Hepatocyte (in vitro differentiated cells): ENCODE results near the gene CCDC12. TPM values are rescaled to one million over a fixed set of nuclear protein-coding genes. Genes with fewer than 3 reads are reported as not detected.

Source experiments
- DNase-seq: peaks from one replicate; pipeline ENCODE4 v3.0.0-alpha.2; 2016; ENCODE audit warnings: low spot score
- H2AFZ ChIP-seq: fragments of 200-600 bp; sonication (generic); 2 replicates; pipeline ENCODE4 v1.6.0; 2016; ENCODE audit warnings: antibody characterized with exemption, mild to moderate bottlenecking
- H3K27ac ChIP-seq: fragments of 200-600 bp; sonication (generic); 2 replicates; pipeline ENCODE4 v1.5.1; 2016; ENCODE audit warnings: mild to moderate bottlenecking
- H3K27me3 ChIP-seq: fragments of 200-600 bp; sonication (generic); 2 replicates; pipeline ENCODE4 v1.6.1; 2016
- H3K36me3 ChIP-seq: fragments of 200-600 bp; sonication (generic); replicated peaks from 2 replicates; pipeline ENCODE4 v1.5.1; 2016; ENCODE audit warnings: low read depth; ENCODE audit not compliant: insufficient read depth
- H3K4me1 ChIP-seq: fragments of 200-600 bp; sonication (generic); 2 replicates; pipeline ENCODE4 v1.5.1; 2016; ENCODE audit warnings: mild to moderate bottlenecking, moderate library complexity; ENCODE audit not compliant: insufficient read depth
- H3K4me2 ChIP-seq: fragments of 200-600 bp; sonication (generic); 2 replicates; pipeline ENCODE4 v1.6.0; 2016
- H3K4me3 ChIP-seq: fragments of 200-600 bp; sonication (generic); 2 replicates; pipeline ENCODE4 v1.5.1; 2016; ENCODE audit warnings: mild to moderate bottlenecking
- H3K79me2 ChIP-seq: fragments of 200-600 bp; sonication (generic); 2 replicates; pipeline ENCODE4 v1.6.0; 2017; ENCODE audit warnings: mild to moderate bottlenecking
- H3K9me2 ChIP-seq: fragments of 200-600 bp; sonication (generic); replicated peaks from 2 replicates; pipeline ENCODE4 v1.6.0; 2017; ENCODE audit warnings: mild to moderate bottlenecking; ENCODE audit not compliant: insufficient read depth
- H3K9me3 ChIP-seq: fragments of 200-600 bp; sonication (generic); 2 replicates; pipeline ENCODE4 v1.5.1; 2016; ENCODE audit warnings: low read depth, mild to moderate bottlenecking
- H4K20me1 ChIP-seq: fragments of 200-600 bp; sonication (generic); 2 replicates; pipeline ENCODE4 v1.6.0; 2016; ENCODE audit warnings: mild to moderate bottlenecking; ENCODE audit not compliant: insufficient read depth, poor library complexity, severe bottlenecking
- CTCF ChIP-seq: fragments of 200-600 bp; sonication (generic); IDR thresholded peaks from 2 replicates; pipeline ENCODE4 v1.5.1; 2016; ENCODE audit warnings: antibody characterized with exemption, mild to moderate bottlenecking; ENCODE audit not compliant: poor library complexity
- EZH2 ChIP-seq: fragments of 200-600 bp; sonication (generic); IDR thresholded peaks from 2 replicates; pipeline ENCODE4 v1.6.1; 2016; ENCODE audit warnings: antibody characterized with exemption, mild to moderate bottlenecking, borderline replicate concordance
- EZH2phosphoT487 ChIP-seq: fragments of 200-600 bp; sonication (generic); IDR thresholded peaks from one replicate; pipeline ENCODE4 v1.6.1; 2018; ENCODE audit warnings: antibody characterized with exemption, mild to moderate bottlenecking, low read depth, moderate library complexity; ENCODE audit not compliant: unreplicated experiment, severe bottlenecking
- WGBS: methylation state at CpG from one replicate; pipeline ENCODE4 v1.1.6; 2016; ENCODE audit warnings: low lambda C conversion rate; ENCODE audit errors: missing lambda C conversion rate; 5-methylcytosine and 5-hydroxymethylcytosine counted together
- polyA plus RNA-seq: library from polyadenylated mRNA; unstranded; fragments of >200 nt; fragmentation: Nextera tagmentation; extraction: Ambion mirVana; gene quantifications from 2 replicates; pipeline ENCODE4 v1.2.1, GENCODE V29; 2016
- total RNA-seq: library from RNA; depleted of rRNA; stranded (reverse); fragments of >200 nt; gene quantifications from 2 replicates; pipeline ENCODE4 v1.2.3, GENCODE V29; 2014

The CCDC12 gene
- total and polyA plus RNA-seq, 2 experiments from 2014 or later: 41.1 to 78.4 TPM

GRCh38 chr3:46995901-46996562 is 19.5 kb upstream of the CCDC12 start:
- Histone ChIP-seq H3K9me3 (no peaks in the 10 kb centered on the region), H3K4me3 (no peak overlapping the region), H3K27ac (no peak overlapping the region), H2AFZ (no peak overlapping the region), H3K27me3 (no peaks in the 10 kb centered on the region), H3K4me1 (peaks cover 10% of the 10 kb centered on the region), H3K79me2 (no peaks in the 10 kb centered on the region), H3K4me2 (no peak overlapping the region), H3K9me2 (no peaks in the 10 kb centered on the region), H3K36me3 (no peaks in the 10 kb centered on the region), H4K20me1 (no peaks in the 10 kb centered on the region)
- 96% methylated on average over 12 of the region's 22 CpGs for WGBS
- no peak for DNase-seq
- TF ChIP-seq CTCF: no peak
- TF ChIP-seq EZH2: no peak
- TF ChIP-seq EZH2phosphoT487: no peak

GRCh38 chr3:46994801-46995731 is 18.5 kb upstream of the CCDC12 start:
- TF ChIP-seq EZH2phosphoT487 (no peak), CTCF (no peak), EZH2 (no peak)
- Histone ChIP-seq H3K9me2 (no peaks in the 10 kb centered on the region), H3K27ac (no peak overlapping the region), H3K4me3 (no peak overlapping the region), H3K79me2 (no peaks in the 10 kb centered on the region), H4K20me1 (no peaks in the 10 kb centered on the region), H3K9me3 (no peaks in the 10 kb centered on the region), H3K4me2 (no peak overlapping the region), H2AFZ (no peak overlapping the region), H3K4me1 (peaks cover 10% of the 10 kb centered on the region), H3K36me3 (no peaks in the 10 kb centered on the region), H3K27me3 (no peaks in the 10 kb centered on the region)
- DNase-seq: no peak
- WGBS: 93% methylated on average over 29 of the region's 29 CpGs

GRCh38 chr3:46993986-46994385 is 17.4 kb upstream of the CCDC12 start:
- H3K4me3 ChIP-seq: no peak overlapping the region
- H3K27ac ChIP-seq: no peak overlapping the region
- no peaks in the 10 kb centered on the region for H4K20me1 ChIP-seq
- no peaks in the 10 kb centered on the region for H3K27me3 ChIP-seq
- H3K36me3 ChIP-seq: no peaks in the 10 kb centered on the region
- H3K9me3 ChIP-seq: no peaks in the 10 kb centered on the region
- WGBS: 90% methylated on average over 7 of the region's 7 CpGs
- H2AFZ ChIP-seq: no peak overlapping the region
- H3K4me1 ChIP-seq: peaks cover 10% of the 10 kb centered on the region
- no peak overlapping the region for H3K4me2 ChIP-seq
- H3K9me2 ChIP-seq: no peaks in the 10 kb centered on the region
- H3K79me2 ChIP-seq: no peaks in the 10 kb centered on the region
- no peak for DNase-seq
- TF ChIP-seq EZH2phosphoT487 (no peak), CTCF (no peak), EZH2 (no peak)
